Measurements from ENCODE around the gene NKTR. TPM values are rescaled to one million over a fixed set of nuclear protein-coding genes. Genes with fewer than 3 reads are reported as not detected.

Gene NKTR
- total and polyA plus RNA-seq, 2 experiments from 2014 or later, result 81.3 to 117 TPM

DNA sequence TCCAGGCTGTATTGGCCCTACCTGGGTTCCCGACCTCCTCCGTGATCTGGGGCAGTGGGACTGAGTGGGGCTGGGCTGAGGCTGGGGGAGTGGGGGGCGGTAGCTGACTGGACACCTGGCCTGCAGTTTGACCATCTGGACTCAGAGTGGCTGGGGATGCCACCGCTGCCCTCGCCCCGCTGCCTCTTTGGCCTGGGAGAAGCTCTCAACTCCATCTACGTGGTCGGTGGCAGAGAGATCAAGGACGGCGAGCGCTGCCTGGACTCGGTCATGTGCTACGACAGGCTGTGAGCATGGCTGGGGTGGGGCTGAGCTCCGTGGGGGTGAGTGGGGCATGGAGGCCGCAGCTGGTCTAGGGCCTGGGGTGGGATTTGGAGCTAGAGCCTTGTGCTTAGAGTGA, 87.5 kb downstream of the NKTR start:
- H3K4me3 Mint-ChIP-seq, result no peak overlapping the region

More for the DNA sequence above, 87.5 kb downstream of the NKTR start:
- TF ChIP-seq POLR2AphosphoS5 (IDR thresholded peaks at IDR 0.05; ENCODE audit: low read depth) (no peak), EZH2 (IDR thresholded peaks at IDR 0.05; ENCODE audit: low read depth, unreplicated experiment) (no peak), REST (IDR thresholded peaks at IDR 0.05; ENCODE audit: unreplicated experiment) (no peak), EZH2phosphoT487 (IDR thresholded peaks at IDR 0.05; ENCODE audit: unreplicated experiment) (no peak), STAT1 (IDR thresholded peaks at IDR 0.05; ENCODE audit: unreplicated experiment) (no peak), ETS1 (IDR thresholded peaks at IDR 0.05) (no peak), ZNF114 (CRISPR knock-in tag; IDR thresholded peaks at IDR 0.05) (no peak), ZNF462 (CRISPR knock-in tag; IDR thresholded peaks at IDR 0.05) (no peak), ZNF331 (CRISPR knock-in tag; IDR thresholded peaks at IDR 0.05; ENCODE audit: low read depth) (no peak), JUNB (IDR thresholded peaks at IDR 0.05; ENCODE audit: unreplicated experiment) (no peak), NANOG (IDR thresholded peaks at IDR 0.05; ENCODE audit: borderline replicate concordance) (no peak), CREB1 (CRISPR knock-in tag; IDR thresholded peaks at IDR 0.05; ENCODE audit: low read depth) (no peak)
- Histone ChIP-seq H3K36me3 (ENCODE audit: insufficient read depth) (no peaks in the 10 kb centered on the region), H3K4me1 (ENCODE audit: insufficient read depth) (no peaks in the 10 kb centered on the region), H3K27ac (ENCODE audit: low read depth) (no peak overlapping the region), H3K4me2 (no peak overlapping the region), H4K20me1 (replicated peaks; ENCODE audit: insufficient read depth) (no peaks in the 10 kb centered on the region), H3K9me2 (ENCODE audit: insufficient read depth) (no peaks in the 10 kb centered on the region), H3F3A (replicated peaks; ENCODE audit: low read depth) (no peaks in the 10 kb centered on the region), H3K4me3 (no peak overlapping the region), H2AFZ (no peak overlapping the region), H3K27me3 (ENCODE audit: insufficient read depth) (no peaks in the 10 kb centered on the region), H3K79me2 (replicated peaks; ENCODE audit: insufficient read depth) (no peaks in the 10 kb centered on the region)
- Mint-ChIP-seq H3K36me3 (ENCODE audit: low read depth) (no peaks in the 10 kb centered on the region), H3K27ac (no peak overlapping the region), H3K27me3 (ENCODE audit: insufficient read depth, low read depth, poor library complexity) (peaks cover 17% of the 10 kb centered on the region), H3K4me1 (peaks cover 19% of the 10 kb centered on the region), H3K9me3 (no peaks in the 10 kb centered on the region)
- ATAC-seq, result no peak
- DNase-seq (ENCODE audit: low spot score), result no peak

Data from GM23338 (cell line).